ENCODE measurements around the gene CPN2. TPM values are rescaled to one million over a fixed set of nuclear protein-coding genes. Genes with fewer than 3 reads are reported as not detected.

CPN2 gene
- total and polyA plus RNA-seq, 3 donors from 2014 or later, result 0.36 to 1.4 (median 1.1) TPM

- no peak for TF ChIP-seq POLR2A (IDR thresholded peaks at IDR 0.05)
- TF ChIP-seq CTCF (IDR thresholded peaks at IDR 0.05), result no peak
- WGBS, 2 donors, result 64 to 78% methylated on average over 4 of the region's 4 CpGs
- no peaks in the 10 kb centered on the region for H3K9me3 ChIP-seq
- no peaks in the 10 kb centered on the region for H3K27me3 ChIP-seq
- intact Hi-C loops (cut with DNase I; ENCODE audit: low total_unique reads), result no loop called here
- DNase-seq, result no peak
- H3K27ac ChIP-seq, result no peak overlapping the region
- no peaks in the 10 kb centered on the region for H3K36me3 ChIP-seq (ENCODE audit: low read depth, missing control alignments)
- no peak overlapping the region for H3K4me3 ChIP-seq
- H3K4me1 ChIP-seq, result no peaks in the 10 kb centered on the region
Measured at GRCh38 chr3:194330579-194330978, 20.5 kb downstream of the CPN2 start.

DNA sequence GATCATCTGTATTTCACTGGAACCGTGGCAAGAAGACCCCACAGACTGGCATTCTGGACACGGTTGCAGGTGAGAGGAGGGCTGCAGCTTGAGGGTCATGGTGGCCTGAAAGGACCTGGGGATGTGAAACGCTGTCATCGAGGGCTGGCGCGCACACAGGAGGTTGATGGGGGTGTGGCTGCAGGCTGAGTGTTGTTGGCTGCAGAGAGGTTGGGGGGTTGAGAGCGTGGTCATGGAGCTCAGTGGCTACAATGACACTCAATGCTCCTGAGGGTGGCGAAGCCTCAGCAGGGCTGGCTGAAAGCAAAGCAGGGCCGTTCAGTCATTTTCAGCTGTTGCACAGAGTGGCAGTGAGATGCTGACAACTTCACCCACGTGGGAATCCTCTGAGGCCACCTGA lies 21.0 kb downstream of the CPN2 start:
- Histone ChIP-seq H3K4me3 (no peak overlapping the region), H3K36me3 (ENCODE audit: low read depth, missing control alignments) (no peaks in the 10 kb centered on the region), H3K9me3 (no peaks in the 10 kb centered on the region), H3K4me1 (no peaks in the 10 kb centered on the region), H3K27ac (no peak overlapping the region), H3K27me3 (no peaks in the 10 kb centered on the region)
- 79 to 92% methylated on average over 10 of the region's 10 CpGs for WGBS, 2 donors
- no peak for DNase-seq
- TF ChIP-seq CTCF (IDR thresholded peaks at IDR 0.05) (no peak), POLR2A (IDR thresholded peaks at IDR 0.05) (no peak)
- intact Hi-C loops (cut with DNase I; ENCODE audit: low total_unique reads), result no loop called here

GRCh38 chr3:194329583-194329965 lies 21.6 kb downstream of the CPN2 start:
- intact Hi-C loops (cut with DNase I; ENCODE audit: low total_unique reads), result no loop called here
- H3K27me3 ChIP-seq, result no peaks in the 10 kb centered on the region
- H3K27ac ChIP-seq, result no peak overlapping the region
- H3K4me3 ChIP-seq, result no peak overlapping the region
- TF ChIP-seq CTCF (IDR thresholded peaks at IDR 0.05) (no peak), POLR2A (IDR thresholded peaks at IDR 0.05) (no peak)
- H3K9me3 ChIP-seq, result no peaks in the 10 kb centered on the region
- H3K36me3 ChIP-seq (ENCODE audit: low read depth, missing control alignments), result no peaks in the 10 kb centered on the region
- 86 to 96% methylated on average over 6 to 7 of the region's 7 CpGs for WGBS, 2 donors
- no peaks in the 10 kb centered on the region for H3K4me1 ChIP-seq
- DNase-seq, result no peak

DNA sequence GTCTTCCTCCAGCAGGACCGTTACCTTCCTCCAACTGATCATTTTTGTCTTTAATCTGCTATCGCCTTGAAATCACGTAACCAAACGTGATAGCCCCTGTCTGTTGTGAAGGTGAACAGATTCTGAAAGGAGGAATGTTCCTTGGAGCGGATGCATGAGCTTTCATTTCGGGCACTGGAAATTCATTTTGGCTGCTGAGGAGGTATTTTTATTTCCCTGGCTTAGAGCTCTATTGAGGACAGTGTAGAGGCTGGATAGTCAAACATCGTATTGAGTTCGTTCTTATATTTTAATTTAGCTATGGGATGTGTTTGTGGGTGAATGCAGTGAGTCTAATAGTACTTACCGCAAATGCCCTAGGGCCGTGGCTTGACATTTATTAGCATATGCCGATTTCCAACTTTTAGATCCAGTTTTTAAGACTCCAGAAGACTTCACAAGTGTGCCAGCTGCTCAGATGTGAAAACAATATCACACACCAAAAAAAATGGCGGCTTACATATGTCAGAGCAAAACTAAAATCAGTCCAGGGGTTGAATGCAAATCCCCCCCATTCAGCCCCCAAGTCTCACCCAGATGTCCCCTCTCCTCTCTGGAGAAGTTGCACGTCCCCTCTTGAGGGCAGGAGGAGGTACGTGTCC lies 22.1 kb downstream of the CPN2 start:
- 73 to 84% methylated on average over 14 of the region's 14 CpGs for WGBS, 2 donors
- Histone ChIP-seq H3K36me3 (ENCODE audit: low read depth, missing control alignments) (no peaks in the 10 kb centered on the region), H3K27ac (no peak overlapping the region), H3K4me3 (no peak overlapping the region), H3K27me3 (no peaks in the 10 kb centered on the region), H3K9me3 (no peaks in the 10 kb centered on the region), H3K4me1 (peaks cover 3% of the 10 kb centered on the region)
- intact Hi-C loops (cut with DNase I; ENCODE audit: low total_unique reads), result no loop called here
- TF ChIP-seq CTCF (IDR thresholded peaks at IDR 0.05), result no peak
- TF ChIP-seq POLR2A (IDR thresholded peaks at IDR 0.05), result no peak
- no peak for DNase-seq

DNA sequence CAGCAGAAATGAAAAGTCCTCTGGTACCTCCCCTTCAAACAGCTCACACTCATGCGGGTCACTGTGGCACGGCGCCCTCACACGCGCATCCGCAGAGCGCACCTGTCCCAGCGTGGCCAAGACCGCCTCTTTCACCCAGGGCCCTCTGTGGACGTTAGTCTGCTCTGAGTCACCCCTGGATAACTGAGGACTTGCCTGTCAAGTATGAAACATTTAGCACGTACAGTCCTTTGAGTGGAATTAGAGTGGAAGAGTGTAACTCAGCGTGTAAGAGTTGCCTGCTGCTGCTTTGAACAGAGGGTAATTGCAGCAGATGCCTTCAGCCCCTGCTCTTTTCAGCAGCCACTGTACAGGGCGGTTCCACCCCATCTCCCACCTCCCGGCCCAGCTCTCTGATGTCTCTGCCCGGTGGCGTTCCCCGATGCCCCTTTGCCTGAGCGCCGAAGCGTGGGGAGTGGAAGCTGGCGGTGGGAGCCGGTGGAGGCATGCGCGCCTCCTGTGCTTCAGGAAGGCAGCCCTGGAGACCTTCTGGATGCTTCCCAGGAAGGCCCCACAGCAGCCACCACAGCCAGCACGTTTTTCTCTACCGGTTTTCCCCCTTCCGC lies 23.0 kb downstream of the CPN2 start:
- peaks cover 8% of the 10 kb centered on the region for H3K4me1 ChIP-seq
- WGBS, 2 donors, result 49 to 50% methylated on average over 20 to 27 of the region's 27 CpGs
- no peak for DNase-seq
- no peak overlapping the region for H3K4me3 ChIP-seq
- no peaks in the 10 kb centered on the region for H3K9me3 ChIP-seq
- H3K36me3 ChIP-seq (ENCODE audit: low read depth, missing control alignments), result no peaks in the 10 kb centered on the region
- no peak for TF ChIP-seq POLR2A (IDR thresholded peaks at IDR 0.05)
- TF ChIP-seq CTCF (IDR thresholded peaks at IDR 0.05), result no peak
- no peaks in the 10 kb centered on the region for H3K27me3 ChIP-seq
- H3K27ac ChIP-seq, result no peak overlapping the region
- intact Hi-C loops (cut with DNase I; ENCODE audit: low total_unique reads), result no loop called here

Data from testis (tissue), 3 donors.